NCI-H2107 treated with DMSO at 0.1 percent for 48 hours (cell line): ENCODE measurements around the gene KXD1.
"Not testable (repeated sequence)": the region's sequence is repeated elsewhere in the genome, so short reads cannot be mapped to it uniquely, and the experiment has no call there.

Experiments
- DNase-seq: peaks from one replicate; lab custom pipeline; 2025; ENCODE audit not compliant: unreplicated experiment; lab: John Stamatoyannopoulos, UW

Gene KXD1

GRCh38 chr19:18599485-18599884 is 41.8 kb downstream of the KXD1 start:
- DNase-seq = no peak

GRCh38 chr19:18600692-18601397 is 43.2 kb downstream of the KXD1 start:
- not testable (repeated sequence) for DNase-seq

GRCh38 chr19:18601875-18602274 is 44.2 kb downstream of the KXD1 start:
- DNase-seq = no peak

- DNase-seq = no peak
Observed at GRCh38 chr19:18603255-18603957, 45.7 kb downstream of the KXD1 start.

- DNase-seq = no peak
Observed at GRCh38 chr19:18603958-18604819, 46.5 kb downstream of the KXD1 start.

GRCh38 chr19:18604820-18605159 is 47.1 kb downstream of the KXD1 start:
- DNase-seq = no peak

- DNase-seq = no peak
Observed at GRCh38 chr19:18605196-18605545, 47.5 kb downstream of the KXD1 start.

GRCh38 chr19:18605546-18606280 is 48.0 kb downstream of the KXD1 start:
- DNase-seq = no peak

- no peak for DNase-seq
Observed at GRCh38 chr19:18606281-18607225, 48.9 kb downstream of the KXD1 start, which contains the start of gene CRLF1. Gene CRLF1 (minus strand): TSS chr19:18606799. CDS start chr19:18606656, 143 bp downstream.

GRCh38 chr19:18607226-18608101 is 49.8 kb downstream of the KXD1 start:
- no peak for DNase-seq

- no peak for DNase-seq
Observed at GRCh38 chr19:18608102-18608804, 50.6 kb downstream of the KXD1 start.

GRCh38 chr19:18608805-18609716 is 51.4 kb downstream of the KXD1 start:
- no peak for DNase-seq

GRCh38 chr19:18609717-18610051 is 52.0 kb downstream of the KXD1 start:
- no peak for DNase-seq

GRCh38 chr19:18610245-18610555 is 52.5 kb downstream of the KXD1 start:
- no peak for DNase-seq

- no peak for DNase-seq
Observed at GRCh38 chr19:18610556-18611326, 53.1 kb downstream of the KXD1 start.

- no peak for DNase-seq
Observed at GRCh38 chr19:18611327-18612050, 53.8 kb downstream of the KXD1 start.
